Measurements from ENCODE around the gene FREM3. TPM values are rescaled to one million over a fixed set of nuclear protein-coding genes. Genes with fewer than 3 reads are reported as not detected.

Gene FREM3
- total and polyA plus RNA-seq, 2 of the 8 experiments (the other 6 are each of a cell fraction or from before 2014, with no cell fraction given), result 0.03 to 0.11 TPM

- Histone ChIP-seq H3K27ac (ENCODE audit: low read depth, low read length) (no peak overlapping the region), H4K20me1 (replicated peaks in 1 of 2; ENCODE audit: control insufficient read depth in 1 of 2, insufficient read depth in 2 of 2, low read length in 2 of 2) (no peaks in the 10 kb centered on the region), H3K23me2 (ENCODE audit: low read depth, low read length) (no peaks in the 10 kb centered on the region), H3K9ac (replicated peaks in 1 of 4; ENCODE audit: extremely low read depth in 1 of 4, low read depth in 3 of 4, low read length in 3 of 4) (no peak overlapping the region), H3K27me3 (replicated peaks in 1 of 4; ENCODE audit: control insufficient read depth in 3 of 4, extremely low read depth in 1 of 4, insufficient read depth in 3 of 4, low read length in 3 of 4) (no peaks in the 10 kb centered on the region), H2BK120ac (replicated peaks; ENCODE audit: low read depth, low read length) (no peak overlapping the region), H2AK5ac (ENCODE audit: low read depth, low read length) (no peak overlapping the region), H2BK15ac (ENCODE audit: low read length) (no peak overlapping the region), H2AFZ (ENCODE audit: low read length) (no peak overlapping the region), H3K36me3 (ENCODE audit: control insufficient read depth in 2 of 4, insufficient read depth in 4 of 4, low read length in 3 of 4) (no peaks in the 10 kb centered on the region), H3K18ac (ENCODE audit: extremely low read depth, low read length) (no peak overlapping the region), H2BK5ac (ENCODE audit: low read depth, low read length) (no peak overlapping the region), H2BK12ac (ENCODE audit: low read depth, low read length) (no peak overlapping the region), H3K4me1 (replicated peaks in 1 of 4; ENCODE audit: control insufficient read depth in 3 of 4, insufficient read depth in 4 of 4, low read length in 3 of 4) (no peaks in the 10 kb centered on the region), H3K4ac (replicated peaks; ENCODE audit: insufficient read length, low read depth, low read length) (no peak overlapping the region), H3K56ac (replicated peaks; ENCODE audit: insufficient read length, low read depth, low read length) (no peak overlapping the region), H3K14ac (ENCODE audit: insufficient read length) (no peak overlapping the region), H3K9me3 (ENCODE audit: insufficient read depth in 2 of 2, low read depth in 1 of 2, low read length in 1 of 2) (no peaks in the 10 kb centered on the region), H3K79me1 (ENCODE audit: low read depth, low read length) (no peaks in the 10 kb centered on the region), H3K4me3 (ENCODE audit: extremely low read depth in 1 of 4, insufficient read depth in 2 of 4, low read depth in 3 of 4, low read length in 4 of 4) (no peak overlapping the region), H2BK20ac (ENCODE audit: low read length) (no peak overlapping the region), H4K8ac (ENCODE audit: extremely low read depth, insufficient read depth, low read length) (no peak overlapping the region), H4K91ac (replicated peaks; ENCODE audit: insufficient read length, low read length) (no peak overlapping the region), H3K79me2 (ENCODE audit: control insufficient read depth in 1 of 2, insufficient read depth in 2 of 2, low read length in 2 of 2) (no peaks in the 10 kb centered on the region), H4K5ac (ENCODE audit: insufficient read length, low read depth, low read length) (no peak overlapping the region), H3K4me2 (ENCODE audit: insufficient read depth in 1 of 2, low read depth in 2 of 2, low read length in 2 of 2) (no peak overlapping the region), H3K23ac (ENCODE audit: insufficient read length) (no peak overlapping the region)
- CTCF ChIA-PET (ENCODE audit: partially characterized antibody), result no interaction called here
- 100% methylated on average over 1 of the region's 1 CpG; no CpG with 5 or more reads in 1 of the 2 experiments for WGBS, 2 experiments (ENCODE audit: extremely low coverage in 1 of 2, insufficient coverage in 1 of 2, insufficient read length in 1 of 2, insufficient replicate concordance in 2 of 2, low coverage in 1 of 2, low lambda C conversion rate in 2 of 2, missing lambda C conversion rate in 1 of 2)
- DNase-seq (ENCODE audit: low read depth in 1 of 2, low spot score in 2 of 2) (no peak), FAIRE-seq (no peak)
- POLR2A ChIA-PET (ENCODE audit: partially characterized antibody), result no interaction called here
- TF ChIP-seq CTCF (IDR thresholded peaks at IDR 0.05; ENCODE audit: control extremely low read depth in 1 of 3, insufficient read depth in 1 of 3, low read depth in 1 of 3, low read length in 3 of 3), result no peak
- TF ChIP-seq TBP (IDR thresholded peaks at IDR 0.05; ENCODE audit: low read depth, low read length), result no peak
Observed at GRCh38 chr4:143726714-143727113, 26.2 kb upstream of the FREM3 start.
